HepG2 (cell line): ENCODE measurements around the gene PRRT1B. TPM values are rescaled to one million over a fixed set of nuclear protein-coding genes. Genes with fewer than 3 reads are reported as not detected.

Experiments
- ATAC-seq: fragments of 200-7000 bp; cut with Tn5 transposase; 3 replicates; pipeline ENCODE4 v1.9.1; 2020; ENCODE audit warnings: mild to moderate bottlenecking, moderate library complexity
- BruUV-seq: library from RNA; stranded (reverse); fragments of 400-500 nt; replicated peaks from 2 replicates; lab custom pipeline; 2021; lab: Mats Ljungman, UMichigan
- CTCF ChIA-PET: fragments of 300-600 bp; formaldehyde crosslinking; extraction: SDS; loops from one replicate; lab custom pipeline; 2021; ENCODE audit warnings: low total read pairs, inconsistent platforms, low intra/inter-chr PET ratio; lab: Yijun Ruan, JAX
- POLR2A ChIA-PET: fragments of 350-600 bp; sonication (Branson Sonifier 250); formaldehyde crosslinking; loops from one replicate; lab custom pipeline; 2020; ENCODE audit warnings: antibody characterized with exemption, inconsistent platforms; lab: Yijun Ruan, JAX
- DNase-seq: peaks from one replicate; pipeline ENCODE4 v3.0.0-alpha.2; 2015; ENCODE audit warnings: low spot score
- FAIRE-seq: peaks from 3 replicates; lab custom pipeline; 2011; peaks lifted over from hg19 to GRCh38; lab: Jason Lieb, UNC
- H2AFZ ChIP-seq: one replicate; pipeline ENCODE4 v1.6.1; 2011; ENCODE audit warnings: low read length, inconsistent platforms
- H3K27ac ChIP-seq: fragments of 300-600 bp; 3 replicates; pipeline ENCODE4 v1.8.0; 2011; ENCODE audit warnings: mixed run types, mild to moderate bottlenecking, mixed read lengths, low read length, inconsistent platforms; ENCODE audit not compliant: insufficient read depth; ENCODE audit errors: extremely low read length
- H3K27me3 ChIP-seq, 2 experiments: fragments of 200-600 bp in 1 of 2; 2 replicates in 1 of 2; 3 replicates in 1 of 2; pipeline versions ENCODE4 v1.6.0 to v1.8.0; 2011; ENCODE audit warnings: low read length in 2 of 2, mild to moderate bottlenecking in 2 of 2, moderate library complexity in 2 of 2, inconsistent platforms in 1 of 2; ENCODE audit not compliant: insufficient read depth in 2 of 2, control insufficient read depth in 1 of 2
- H3K36me3 ChIP-seq, 2 experiments: fragments of 200-600 bp in 1 of 2; replicated peaks in 1 of 2; 2 replicates in 1 of 2; 3 replicates in 1 of 2; pipeline versions ENCODE4 v1.5.1 to v1.8.0; 2011; ENCODE audit warnings: low read length in 2 of 2, inconsistent platforms in 1 of 2; ENCODE audit not compliant: insufficient read depth in 2 of 2, control insufficient read depth in 1 of 2
- H3K4me1 ChIP-seq: 2 replicates; pipeline ENCODE4 v1.5.1; 2012; ENCODE audit warnings: low read length, inconsistent platforms; ENCODE audit not compliant: insufficient read depth
- H3K4me2 ChIP-seq: 2 replicates; pipeline ENCODE4 v1.6.0; 2011; ENCODE audit warnings: low read depth, low read length, inconsistent platforms
- H3K4me3 ChIP-seq, 3 experiments: fragments of 200-600 bp in 1 of 3; sonication (generic), shearing (Covaris generic) in 1 of 3; replicated peaks in 1 of 3; 2 replicates each; pipeline ENCODE4 v1.5.1; 2011 to 2016; ENCODE audit warnings: low read length in 3 of 3, inconsistent platforms in 2 of 3, low read depth in 2 of 3, mild to moderate bottlenecking in 2 of 3, control low read depth in 1 of 3, mixed read lengths in 1 of 3; ENCODE audit not compliant: insufficient read depth in 1 of 3
- H3K79me2 ChIP-seq: one replicate; pipeline ENCODE4 v1.6.1; 2011; ENCODE audit warnings: low read length, inconsistent platforms; ENCODE audit not compliant: insufficient read depth
- H3K9ac ChIP-seq: 2 replicates; pipeline ENCODE4 v1.6.0; 2011; ENCODE audit warnings: mild to moderate bottlenecking, low read depth, low read length, inconsistent platforms; ENCODE audit not compliant: insufficient read depth
- H3K9me3 ChIP-seq: 2 replicates; pipeline ENCODE4 v1.5.1; 2012; ENCODE audit warnings: mild to moderate bottlenecking, low read length
- H4K20me1 ChIP-seq: 2 replicates; pipeline ENCODE4 v1.6.0; 2011; ENCODE audit warnings: inconsistent platforms, mild to moderate bottlenecking, low read length, moderate library complexity; ENCODE audit not compliant: insufficient read depth
- ATF7-NPFF ChIP-seq: sonication (generic); formaldehyde crosslinking; IDR thresholded peaks from 2 replicates; pipeline ENCODE4 v1.8.1; 2023; ENCODE audit warnings: mild to moderate bottlenecking, low read depth, missing genetic modification reagents, moderate library complexity
- CHD4 ChIP-seq: fragments of 200-600 bp; sonication (generic); IDR thresholded peaks from 2 replicates; pipeline ENCODE4 v1.7.0; 2017; ENCODE audit warnings: mild to moderate bottlenecking, low read length, borderline replicate concordance
- NCOA5 ChIP-seq: sonication (generic); formaldehyde crosslinking; IDR thresholded peaks from 2 replicates; pipeline ENCODE4 v1.4.0; 2020; ENCODE audit warnings: missing genetic modification reagents
- RARG ChIP-seq: sonication (generic); formaldehyde crosslinking; IDR thresholded peaks from 2 replicates; pipeline ENCODE4 v1.4.0; 2020; ENCODE audit warnings: low read depth, mild to moderate bottlenecking, missing genetic modification reagents
- RBFOX2 ChIP-seq: fragments of 200-400 bp; formaldehyde crosslinking; IDR thresholded peaks from 2 replicates; pipeline ENCODE4 v1.6.1; 2017; ENCODE audit warnings: low read depth, mild to moderate bottlenecking, low read length
- RFX5 ChIP-seq: IDR thresholded peaks from 2 replicates; pipeline ENCODE4 v1.6.1; 2011; ENCODE audit warnings: low read depth, low read length, improper control_type of control experiment
- SIN3A ChIP-seq: IDR thresholded peaks from 2 replicates; pipeline ENCODE4 v1.6.1; 2011; ENCODE audit warnings: low read depth, mild to moderate bottlenecking, control low read depth, low read length, borderline replicate concordance
- TRIM22 ChIP-seq: fragments of 450-650 bp; IDR thresholded peaks from 2 replicates; pipeline ENCODE4 v1.6.1; 2017
- ZBTB21 ChIP-seq: sonication (generic); formaldehyde crosslinking; IDR thresholded peaks from 2 replicates; pipeline ENCODE4 v1.4.0; 2020; ENCODE audit warnings: missing genetic modification reagents
- ZNF432 ChIP-seq: sonication (generic); formaldehyde crosslinking; IDR thresholded peaks from 2 replicates; pipeline ENCODE4 v1.5.0; 2020; ENCODE audit warnings: missing genetic modification reagents, mild to moderate bottlenecking, borderline replicate concordance
- ZNF775 ChIP-seq: sonication (generic); formaldehyde crosslinking; IDR thresholded peaks from 2 replicates; pipeline ENCODE4 v1.4.0; 2020; ENCODE audit warnings: missing genetic modification reagents, mild to moderate bottlenecking, moderate library complexity, borderline replicate concordance
- WGBS: methylation state at CpG from one replicate; pipeline ENCODE4 v1.1.6; 2017; ENCODE audit warnings: low lambda C conversion rate; 5-methylcytosine and 5-hydroxymethylcytosine counted together
- in situ Hi-C: cut with HindIII; loops from 2 replicates; pipeline ENCODE4 v1.10.0; 2017; ENCODE audit warnings: low pct_unique_long_range_greater_than_20kb; ENCODE audit not compliant: extremely low pct_ligation_motif_present
- intact Hi-C: fragments of 100-400 bp; cut with micrococcal nuclease; formaldehyde crosslinking; loops from one replicate; pipeline ENCODE4 v1.10.0; 2022; ENCODE audit not compliant: unreplicated experiment
- polyA plus RNA-seq, 8 experiments: library from polyadenylated mRNA; depleted of rRNA in 3 of 8; stranded (reverse) in 7 of 8; unstranded in 1 of 8; fragments of >200 nt; fragmentation: Illumina TruSeq in 4 of 8; extraction: Trizol in 4 of 8; gene quantifications; 2 replicates each; pipeline versions ENCODE4 v1.2.1 to v1.2.3, GENCODE V29; 2011 to 2016; ENCODE audit warnings: low read depth in 4 of 8, missing spikeins in 1 of 8, mixed read lengths in 1 of 8; ENCODE audit not compliant: insufficient read depth in 1 of 8
- total RNA-seq, 5 experiments: library from RNA; depleted of rRNA; stranded (reverse); fragments of >200 nt; fragmentation: Illumina TruSeq; extraction: Trizol; gene quantifications; 2 replicates each; pipeline ENCODE4 v1.2.3, GENCODE V29; 2016; ENCODE audit warnings: low read depth in 1 of 5
- TF ChIP-seq, protein P1 (sequence below): sonication (generic); formaldehyde crosslinking; IDR thresholded peaks from 2 replicates; pipeline ENCODE4 v1.4.0; 2020; ENCODE audit warnings: missing genetic modification reagents
- TF ChIP-seq, protein P2 (sequence below): sonication (generic); formaldehyde crosslinking; IDR thresholded peaks from 2 replicates; pipeline ENCODE4 v1.4.0; 2020; ENCODE audit warnings: mild to moderate bottlenecking, low read depth, missing genetic modification reagents

Gene PRRT1B
- total and polyA plus RNA-seq, 2 of the 13 experiments (the other 11 are each of a cell fraction or from before 2014, with no cell fraction given): not detected

DNA sequence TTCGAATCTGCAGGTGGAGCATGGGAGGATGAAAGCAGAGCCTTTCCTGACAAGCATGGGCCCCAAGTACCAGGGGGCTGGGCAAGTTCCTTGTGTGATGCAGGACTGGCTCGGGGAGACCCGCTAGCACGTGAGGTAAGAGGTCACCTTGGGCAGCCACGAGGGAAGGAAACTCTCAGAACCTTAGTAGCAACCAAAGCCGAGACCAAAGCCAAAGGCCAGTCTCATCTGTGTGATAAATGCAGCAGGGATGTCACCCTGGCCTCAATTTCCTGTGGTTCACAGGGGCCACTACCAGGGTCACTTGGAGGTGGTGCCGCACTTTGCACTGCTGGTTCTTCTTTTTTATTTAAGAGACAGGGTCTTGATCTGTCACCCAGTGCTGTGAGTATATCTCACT lies 39.5 kb downstream of the PRRT1B start:
- Histone ChIP-seq H3K9ac (no peak overlapping the region), H4K20me1 (no peaks in the 10 kb centered on the region), H3K4me2 (no peak overlapping the region), H2AFZ (no peak overlapping the region), H3K36me3 (peaks cover 14 to 60% of the 10 kb centered on the region in 2 experiments; a peak in 4 of 5 replicates), H3K79me2 (no peaks in the 10 kb centered on the region), H3K9me3 (no peaks in the 10 kb centered on the region), H3K27me3 (no peaks in the 10 kb centered on the region), H3K4me1 (0 out of 2 replicates have a peak, but pooled peaks cover 6% of the 10 kb centered on the region), H3K27ac (no peak overlapping the region), H3K4me3 (no peak overlapping the region)
- ChIA-PET POLR2A (no interaction called here), CTCF (no interaction called here)
- no peak for DNase-seq
- in situ Hi-C loops (loop anchor here (25.0 kb wide), 1 partner anchor 652 kb away; no protein-coding TSS in a partner anchor), intact Hi-C loops (no loop called here)
- ATAC-seq: no peak
- no peak for FAIRE-seq
- no TSS peak for BruUV-seq
- 96% methylated on average over 6 of the region's 7 CpGs for WGBS
- TF ChIP-seq SIN3A: no peak
- TF ChIP-seq ZBTB21: no peak
- TF ChIP-seq RARG: no peak
- no peak for TF ChIP-seq CHD4
- TF ChIP-seq, protein P1, sequence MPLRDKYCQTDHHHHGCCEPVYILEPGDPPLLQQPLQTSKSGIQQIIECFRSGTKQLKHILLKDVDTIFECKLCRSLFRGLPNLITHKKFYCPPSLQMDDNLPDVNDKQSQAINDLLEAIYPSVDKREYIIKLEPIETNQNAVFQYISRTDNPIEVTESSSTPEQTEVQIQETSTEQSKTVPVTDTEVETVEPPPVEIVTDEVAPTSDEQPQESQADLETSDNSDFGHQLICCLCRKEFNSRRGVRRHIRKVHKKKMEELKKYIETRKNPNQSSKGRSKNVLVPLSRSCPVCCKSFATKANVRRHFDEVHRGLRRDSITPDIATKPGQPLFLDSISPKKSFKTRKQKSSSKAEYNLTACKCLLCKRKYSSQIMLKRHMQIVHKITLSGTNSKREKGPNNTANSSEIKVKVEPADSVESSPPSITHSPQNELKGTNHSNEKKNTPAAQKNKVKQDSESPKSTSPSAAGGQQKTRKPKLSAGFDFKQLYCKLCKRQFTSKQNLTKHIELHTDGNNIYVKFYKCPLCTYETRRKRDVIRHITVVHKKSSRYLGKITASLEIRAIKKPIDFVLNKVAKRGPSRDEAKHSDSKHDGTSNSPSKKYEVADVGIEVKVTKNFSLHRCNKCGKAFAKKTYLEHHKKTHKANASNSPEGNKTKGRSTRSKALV: no peak
- no peak for TF ChIP-seq ZNF775 (CRISPR knock-in tag)
- TF ChIP-seq NCOA5 (CRISPR knock-in tag): no peak
- TF ChIP-seq, protein P2, sequence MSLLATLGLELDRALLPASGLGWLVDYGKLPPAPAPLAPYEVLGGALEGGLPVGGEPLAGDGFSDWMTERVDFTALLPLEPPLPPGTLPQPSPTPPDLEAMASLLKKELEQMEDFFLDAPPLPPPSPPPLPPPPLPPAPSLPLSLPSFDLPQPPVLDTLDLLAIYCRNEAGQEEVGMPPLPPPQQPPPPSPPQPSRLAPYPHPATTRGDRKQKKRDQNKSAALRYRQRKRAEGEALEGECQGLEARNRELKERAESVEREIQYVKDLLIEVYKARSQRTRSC (CRISPR knock-in tag): no peak
- no peak for TF ChIP-seq TRIM22
- no peak for TF ChIP-seq RBFOX2
- no peak for TF ChIP-seq RFX5
- no peak for TF ChIP-seq ZNF432 (CRISPR knock-in tag)
- TF ChIP-seq ATF7-NPFF (CRISPR knock-in tag): no peak
